Gastroesophageal sphincter (tissue), 4 donors: ENCODE data around the gene BATF3. TPM values are rescaled to one million over a fixed set of nuclear protein-coding genes. Genes with fewer than 3 reads are reported as not detected.

ENCODE experiments used
- ATAC-seq: fragments of 150-250 bp; one replicate; pipeline ENCODE4 v1.9.1; 2016; ENCODE audit warnings: mild to moderate bottlenecking, moderate library complexity
- H3K27ac ChIP-seq, 4 donors: fragments of 200-600 bp; sonication (generic) in 3 of 4; 1 replicate in 3 of 4; 2 replicates in 1 of 4; pipeline ENCODE4 v1.5.1; 2016 to 2019
- H3K27me3 ChIP-seq: fragments of 200-600 bp; sonication (generic); one replicate; pipeline ENCODE4 v1.5.1; 2019
- H3K36me3 ChIP-seq, 2 donors: fragments of 200-600 bp; sonication (generic); one replicate each; pipeline ENCODE4 v1.5.1; 2019; ENCODE audit warnings: control low read depth in 1 of 2
- H3K4me1 ChIP-seq, 3 donors: fragments of 200-600 bp; sonication (generic); 1 replicate in 2 of 3; 2 replicates in 1 of 3; pipeline ENCODE4 v1.5.1; 2016 to 2019; ENCODE audit warnings: control low read depth in 2 of 3
- H3K4me3 ChIP-seq, 2 donors: fragments of 200-600 bp; sonication (generic); one replicate each; pipeline ENCODE4 v1.5.1; 2019; ENCODE audit warnings: mild to moderate bottlenecking in 1 of 2, moderate library complexity in 1 of 2
- H3K9me3 ChIP-seq, 3 donors: fragments of 200-600 bp; sonication (generic); one replicate each; pipeline ENCODE4 v1.5.1; 2017 to 2019; ENCODE audit warnings: control low read depth in 2 of 3
- EP300 ChIP-seq: sonication (generic); formaldehyde crosslinking; IDR thresholded peaks from one replicate; pipeline ENCODE4 v1.6.1; 2017; ENCODE audit warnings: antibody characterized with exemption, mild to moderate bottlenecking
- POLR2A ChIP-seq, 2 donors: fragments of 450-650 bp; IDR thresholded peaks; one replicate each; pipeline ENCODE4 v1.6.1; 2017; ENCODE audit warnings: antibody characterized with exemption in 2 of 2, mild to moderate bottlenecking in 2 of 2, moderate library complexity in 1 of 2
- POLR2AphosphoS5 ChIP-seq: sonication (generic); formaldehyde crosslinking; IDR thresholded peaks from one replicate; pipeline ENCODE4 v1.6.1; 2017; ENCODE audit warnings: antibody characterized with exemption
- WGBS, 2 donors: methylation state at CpG; one replicate each; pipeline ENCODE4 v1.1.5; 2018; ENCODE audit warnings: low coverage in 1 of 2; 5-methylcytosine and 5-hydroxymethylcytosine counted together
- total RNA-seq, 4 donors: library from RNA; depleted of rRNA; stranded (reverse); fragments of >200 nt; gene quantifications; one replicate each; pipeline ENCODE4 v1.1.0, GENCODE V29; 2016
- TF ChIP-seq, protein P1 (sequence below), 4 experiments: fragments of 200-600 bp in 2 of 4; fragments of 450-650 bp in 2 of 4; sonication (generic) in 1 of 4; IDR thresholded peaks; one replicate each; pipeline ENCODE4 v1.5.1; 2017 to 2019; ENCODE audit warnings: antibody characterized with exemption in 4 of 4, mild to moderate bottlenecking in 2 of 4, moderate library complexity in 2 of 4

Gene BATF3
- total RNA-seq, 4 donors from 2014 or later, result 0.31 to 3.9 (median 3.7) TPM

DNA sequence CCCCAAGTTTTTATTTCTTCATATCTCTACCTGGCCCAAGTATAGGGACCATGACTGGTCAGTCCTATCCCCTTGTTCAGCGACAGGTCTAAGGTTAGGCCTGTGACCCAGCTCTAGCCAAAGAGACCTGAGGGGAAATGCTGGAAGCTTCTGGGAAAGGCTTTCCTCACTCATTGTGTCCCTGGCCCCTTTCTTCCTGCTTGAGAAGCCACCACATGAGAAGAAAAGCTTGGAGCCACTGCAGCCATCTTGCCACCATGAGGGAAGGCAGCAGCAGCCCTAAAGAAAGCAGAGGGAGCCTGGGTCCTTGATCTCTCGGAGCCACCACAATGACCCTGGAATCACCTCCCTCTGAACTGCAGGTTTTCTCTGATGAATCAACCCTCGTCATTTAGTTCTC is 47.7 kb downstream of the BATF3 start:
- H3K9me3 ChIP-seq, result no peaks in the 10 kb centered on the region
- no peaks in the 10 kb centered on the region for H3K36me3 ChIP-seq
- H3K27me3 ChIP-seq, result no peaks in the 10 kb centered on the region
- no peaks in the 10 kb centered on the region for H3K4me1 ChIP-seq
- H3K4me3 ChIP-seq, result no peak overlapping the region
- ATAC-seq, result no peak
- WGBS, 2 donors, result 81 to 100% methylated on average over 3 of the region's 3 CpGs
- TF ChIP-seq POLR2AphosphoS5 (no peak), EP300 (no peak), POLR2A (IDR thresholded peaks at IDR 0.05) (no peak)
- TF ChIP-seq, protein P1, sequence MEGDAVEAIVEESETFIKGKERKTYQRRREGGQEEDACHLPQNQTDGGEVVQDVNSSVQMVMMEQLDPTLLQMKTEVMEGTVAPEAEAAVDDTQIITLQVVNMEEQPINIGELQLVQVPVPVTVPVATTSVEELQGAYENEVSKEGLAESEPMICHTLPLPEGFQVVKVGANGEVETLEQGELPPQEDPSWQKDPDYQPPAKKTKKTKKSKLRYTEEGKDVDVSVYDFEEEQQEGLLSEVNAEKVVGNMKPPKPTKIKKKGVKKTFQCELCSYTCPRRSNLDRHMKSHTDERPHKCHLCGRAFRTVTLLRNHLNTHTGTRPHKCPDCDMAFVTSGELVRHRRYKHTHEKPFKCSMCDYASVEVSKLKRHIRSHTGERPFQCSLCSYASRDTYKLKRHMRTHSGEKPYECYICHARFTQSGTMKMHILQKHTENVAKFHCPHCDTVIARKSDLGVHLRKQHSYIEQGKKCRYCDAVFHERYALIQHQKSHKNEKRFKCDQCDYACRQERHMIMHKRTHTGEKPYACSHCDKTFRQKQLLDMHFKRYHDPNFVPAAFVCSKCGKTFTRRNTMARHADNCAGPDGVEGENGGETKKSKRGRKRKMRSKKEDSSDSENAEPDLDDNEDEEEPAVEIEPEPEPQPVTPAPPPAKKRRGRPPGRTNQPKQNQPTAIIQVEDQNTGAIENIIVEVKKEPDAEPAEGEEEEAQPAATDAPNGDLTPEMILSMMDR (IDR thresholded peaks at IDR 0.05), result no peak
- no peak overlapping the region for H3K27ac ChIP-seq

DNA sequence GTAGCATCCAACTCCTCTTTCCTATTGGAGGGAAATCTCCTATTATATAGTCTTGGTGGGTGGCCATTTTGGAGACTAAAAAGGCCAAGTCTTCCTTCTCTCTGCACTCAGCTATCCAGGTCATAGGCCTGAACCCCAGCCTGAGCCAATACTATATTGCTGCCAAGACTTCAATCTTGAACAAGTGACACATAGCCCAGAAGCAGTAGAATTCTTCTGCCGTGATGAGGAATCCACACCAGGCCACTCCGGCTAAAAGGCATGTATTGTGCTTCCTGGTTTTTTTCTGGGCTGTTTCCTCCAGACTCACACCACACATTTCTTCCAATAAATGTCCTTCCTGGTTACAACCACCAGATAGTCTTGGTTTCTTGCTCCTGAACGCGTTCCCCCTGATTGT is 48.1 kb downstream of the BATF3 start:
- WGBS, 2 donors, result 53 to 76% methylated on average over 2 to 4 of the region's 4 CpGs
- Histone ChIP-seq H3K27ac (no peak overlapping the region), H3K4me3 (no peak overlapping the region), H3K9me3 (no peaks in the 10 kb centered on the region), H3K4me1 (no peaks in the 10 kb centered on the region), H3K36me3 (no peaks in the 10 kb centered on the region), H3K27me3 (no peaks in the 10 kb centered on the region)
- ATAC-seq, result no peak
- TF ChIP-seq POLR2A (IDR thresholded peaks at IDR 0.05), result no peak
- TF ChIP-seq, protein P1 (IDR thresholded peaks at IDR 0.05), result no peak
- TF ChIP-seq POLR2AphosphoS5, result no peak
- TF ChIP-seq EP300, result no peak

DNA sequence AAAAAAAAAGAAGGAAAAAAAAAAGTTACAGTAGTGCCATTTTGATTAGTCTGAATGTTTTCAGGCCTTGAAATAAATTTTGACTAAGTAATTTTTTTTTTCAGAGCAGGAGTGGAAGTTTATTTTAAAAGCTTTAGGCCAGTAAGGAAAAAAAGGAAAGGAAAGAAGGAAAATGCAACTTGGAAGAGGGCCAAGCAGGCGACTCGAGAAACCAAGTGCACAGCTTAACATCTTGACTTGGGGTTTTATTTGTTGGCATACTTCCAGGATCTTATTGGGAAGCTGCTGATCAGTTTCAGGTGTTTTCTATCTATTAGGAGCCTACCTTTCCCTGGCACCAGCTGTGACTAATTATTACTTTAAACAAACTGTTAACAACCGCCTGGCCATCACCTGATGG is 49.4 kb downstream of the BATF3 start:
- 39 to 42% methylated on average over 3 of the region's 3 CpGs for WGBS, 2 donors
- no peak for ATAC-seq

DNA sequence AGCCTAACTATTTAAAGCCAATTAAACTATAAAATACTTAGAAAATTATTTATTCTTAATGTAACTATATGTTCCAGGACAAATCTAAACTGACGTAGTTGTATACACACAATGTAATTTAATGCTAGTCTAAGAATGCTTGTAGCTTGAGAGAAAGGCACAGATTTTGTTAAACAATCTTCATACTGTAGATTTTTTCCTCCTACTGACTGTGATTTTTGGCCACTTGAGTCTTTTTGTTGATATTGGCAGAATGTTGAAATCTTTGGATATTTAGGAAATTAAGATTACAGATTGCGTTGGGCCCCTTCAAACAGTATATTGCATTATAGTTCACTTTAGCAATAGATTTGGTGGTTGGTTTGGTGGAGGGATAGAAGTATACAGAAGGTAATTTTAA is 50.6 kb downstream of the BATF3 start:
- H3K9me3 ChIP-seq, result no peaks in the 10 kb centered on the region
- H3K36me3 ChIP-seq, result no peaks in the 10 kb centered on the region
- H3K27ac ChIP-seq, result no peak overlapping the region
- H3K27me3 ChIP-seq, result no peaks in the 10 kb centered on the region
- ATAC-seq, result no peak
- TF ChIP-seq, protein P1 (IDR thresholded peaks at IDR 0.05), result no peak
- no peak for TF ChIP-seq POLR2A (IDR thresholded peaks at IDR 0.05)
- no peak for TF ChIP-seq EP300
- TF ChIP-seq POLR2AphosphoS5, result no peak
- H3K4me1 ChIP-seq, result no peaks in the 10 kb centered on the region
- no peak overlapping the region for H3K4me3 ChIP-seq
- WGBS, 2 donors, result 82% methylated on average over 2 of the region's 2 CpGs

More for the DNA sequence above, 49.4 kb downstream of the BATF3 start:
- TF ChIP-seq POLR2A (IDR thresholded peaks at IDR 0.05) (no peak), POLR2AphosphoS5 (no peak), EP300 (no peak)
- TF ChIP-seq, protein P1 (IDR thresholded peaks at IDR 0.05), result no peak
- H3K36me3 ChIP-seq, result no peaks in the 10 kb centered on the region
- H3K9me3 ChIP-seq, result no peaks in the 10 kb centered on the region
- no peaks in the 10 kb centered on the region for H3K27me3 ChIP-seq
- H3K27ac ChIP-seq, result no peak overlapping the region
- H3K4me3 ChIP-seq, result no peak overlapping the region
- no peaks in the 10 kb centered on the region for H3K4me1 ChIP-seq

DNA sequence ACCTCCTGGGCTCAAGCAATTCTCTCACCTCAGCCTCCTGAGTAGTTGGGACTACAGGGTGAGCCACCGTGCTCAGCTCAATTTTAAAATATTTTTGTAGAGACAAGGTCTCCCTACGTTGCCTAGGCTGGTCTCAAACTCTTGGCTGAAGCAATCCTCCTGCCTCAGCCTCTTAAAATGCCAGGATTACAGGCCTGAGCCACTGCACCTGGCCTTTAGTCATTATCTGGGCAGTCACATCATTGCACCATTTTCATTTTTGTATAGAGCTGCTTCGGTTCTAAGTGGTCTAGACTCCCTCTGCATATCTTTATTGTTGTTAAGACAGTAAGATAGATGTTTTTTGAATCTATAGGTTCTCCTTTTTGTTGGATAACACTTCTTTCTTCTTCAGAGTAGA is 51.2 kb downstream of the BATF3 start:
- no peak for TF ChIP-seq POLR2AphosphoS5
- no peak for TF ChIP-seq EP300
- no peak for TF ChIP-seq POLR2A (IDR thresholded peaks at IDR 0.05)
- TF ChIP-seq, protein P1 (IDR thresholded peaks at IDR 0.05), result no peak
- no peaks in the 10 kb centered on the region for H3K36me3 ChIP-seq
- no peak overlapping the region for H3K27ac ChIP-seq
- H3K4me1 ChIP-seq, result no peaks in the 10 kb centered on the region
- no peak overlapping the region for H3K4me3 ChIP-seq
- no peaks in the 10 kb centered on the region for H3K27me3 ChIP-seq
- WGBS, 2 donors, result 58% methylated on average over 3 of the region's 3 CpGs; no CpG with 5 or more reads in 1 of the 2 donors
- no peaks in the 10 kb centered on the region for H3K9me3 ChIP-seq
- no peak for ATAC-seq
